ENCODE results near the gene WDR5.

The WDR5 gene

DNA sequence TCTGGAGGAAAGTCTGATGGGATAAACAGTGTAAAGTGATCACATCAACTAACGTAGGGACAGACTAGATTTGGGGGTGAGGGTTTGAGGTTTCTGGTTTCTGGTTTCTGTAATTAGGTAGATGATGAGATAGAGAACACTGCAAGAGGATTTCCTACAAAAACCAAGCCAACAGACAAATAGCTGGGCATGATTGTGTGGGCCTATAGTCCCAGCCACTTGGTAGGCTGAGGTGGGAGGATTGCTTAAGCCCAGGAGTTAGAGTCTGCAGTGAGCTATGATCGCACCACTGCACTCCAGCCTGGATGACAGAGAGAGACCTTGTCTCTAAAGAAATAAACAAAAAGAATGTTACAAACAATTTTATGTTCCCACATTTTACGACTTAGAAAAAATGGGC, 62.9 kb downstream of the WDR5 start:
- Histone ChIP-seq H3K36me3 (ENCODE audit: control insufficient read depth, insufficient read depth, low read length) (no peaks in the 10 kb centered on the region), H3K9me3 (ENCODE audit: control insufficient read depth, insufficient read depth, low read length) (no peaks in the 10 kb centered on the region), H3K4me3 (ENCODE audit: low read length) (no peak overlapping the region), H3K27ac (ENCODE audit: low read length) (no peak overlapping the region), H3K27me3 (ENCODE audit: control insufficient read depth, insufficient read depth, low read length) (no peaks in the 10 kb centered on the region), H3K4me1 (ENCODE audit: control insufficient read depth, insufficient read depth, low read length) (no peaks in the 10 kb centered on the region)
- DNase-seq (ENCODE audit: low read depth, low spot score), result no peak
- no CpG with 5 or more reads among the region's 3 CpGs for WGBS (ENCODE audit: insufficient coverage, insufficient read length)

GRCh38 chr9:134200730-134201129, 64.8 kb downstream of the WDR5 start:
- H3K27me3 ChIP-seq (ENCODE audit: control insufficient read depth, insufficient read depth, low read length), result no peaks in the 10 kb centered on the region
- no peaks in the 10 kb centered on the region for H3K9me3 ChIP-seq (ENCODE audit: control insufficient read depth, insufficient read depth, low read length)
- H3K27ac ChIP-seq (ENCODE audit: low read length), result no peak overlapping the region
- DNase-seq (ENCODE audit: low read depth, low spot score), result no peak
- no peaks in the 10 kb centered on the region for H3K36me3 ChIP-seq (ENCODE audit: control insufficient read depth, insufficient read depth, low read length)
- H3K4me3 ChIP-seq (ENCODE audit: low read length), result no peak overlapping the region
- no peaks in the 10 kb centered on the region for H3K4me1 ChIP-seq (ENCODE audit: control insufficient read depth, insufficient read depth, low read length)
- WGBS (ENCODE audit: insufficient coverage, insufficient read length), result no CpG with 5 or more reads among the region's 1 CpG

GRCh38 chr9:134203224-134203623, 67.3 kb downstream of the WDR5 start:
- no peaks in the 10 kb centered on the region for H3K4me1 ChIP-seq (ENCODE audit: control insufficient read depth, insufficient read depth, low read length)
- H3K36me3 ChIP-seq (ENCODE audit: control insufficient read depth, insufficient read depth, low read length), result no peaks in the 10 kb centered on the region
- no CpG with 5 or more reads among the region's 2 CpGs for WGBS (ENCODE audit: insufficient coverage, insufficient read length)
- H3K27me3 ChIP-seq (ENCODE audit: control insufficient read depth, insufficient read depth, low read length), result no peaks in the 10 kb centered on the region
- no peak for DNase-seq (ENCODE audit: low read depth, low spot score)
- H3K4me3 ChIP-seq (ENCODE audit: low read length), result no peak overlapping the region
- no peaks in the 10 kb centered on the region for H3K9me3 ChIP-seq (ENCODE audit: control insufficient read depth, insufficient read depth, low read length)
- no peak overlapping the region for H3K27ac ChIP-seq (ENCODE audit: low read length)

- WGBS (ENCODE audit: insufficient coverage, insufficient read length), result no CpG with 5 or more reads among the region's 1 CpG
- no peak overlapping the region for H3K27ac ChIP-seq (ENCODE audit: low read length)
- no peak for DNase-seq (ENCODE audit: low read depth, low spot score)
- no peaks in the 10 kb centered on the region for H3K9me3 ChIP-seq (ENCODE audit: control insufficient read depth, insufficient read depth, low read length)
- no peaks in the 10 kb centered on the region for H3K36me3 ChIP-seq (ENCODE audit: control insufficient read depth, insufficient read depth, low read length)
- H3K27me3 ChIP-seq (ENCODE audit: control insufficient read depth, insufficient read depth, low read length), result no peaks in the 10 kb centered on the region
- H3K4me1 ChIP-seq (ENCODE audit: control insufficient read depth, insufficient read depth, low read length), result no peaks in the 10 kb centered on the region
- H3K4me3 ChIP-seq (ENCODE audit: low read length), result no peak overlapping the region
These were observed 68.2 kb downstream of the WDR5 start for GRCh38 chr9:134204041-134204440.

- Histone ChIP-seq H3K27ac (ENCODE audit: low read length) (no peak overlapping the region), H3K36me3 (ENCODE audit: control insufficient read depth, insufficient read depth, low read length) (no peaks in the 10 kb centered on the region), H3K4me1 (ENCODE audit: control insufficient read depth, insufficient read depth, low read length) (no peaks in the 10 kb centered on the region), H3K4me3 (ENCODE audit: low read length) (no peak overlapping the region), H3K27me3 (ENCODE audit: control insufficient read depth, insufficient read depth, low read length) (no peaks in the 10 kb centered on the region), H3K9me3 (ENCODE audit: control insufficient read depth, insufficient read depth, low read length) (no peaks in the 10 kb centered on the region)
- no peak for DNase-seq (ENCODE audit: low read depth, low spot score)
- no CpG with 5 or more reads among the region's 15 CpGs for WGBS (ENCODE audit: insufficient coverage, insufficient read length)
These were observed 69.2 kb downstream of the WDR5 start for GRCh38 chr9:134204991-134205578.

DNA sequence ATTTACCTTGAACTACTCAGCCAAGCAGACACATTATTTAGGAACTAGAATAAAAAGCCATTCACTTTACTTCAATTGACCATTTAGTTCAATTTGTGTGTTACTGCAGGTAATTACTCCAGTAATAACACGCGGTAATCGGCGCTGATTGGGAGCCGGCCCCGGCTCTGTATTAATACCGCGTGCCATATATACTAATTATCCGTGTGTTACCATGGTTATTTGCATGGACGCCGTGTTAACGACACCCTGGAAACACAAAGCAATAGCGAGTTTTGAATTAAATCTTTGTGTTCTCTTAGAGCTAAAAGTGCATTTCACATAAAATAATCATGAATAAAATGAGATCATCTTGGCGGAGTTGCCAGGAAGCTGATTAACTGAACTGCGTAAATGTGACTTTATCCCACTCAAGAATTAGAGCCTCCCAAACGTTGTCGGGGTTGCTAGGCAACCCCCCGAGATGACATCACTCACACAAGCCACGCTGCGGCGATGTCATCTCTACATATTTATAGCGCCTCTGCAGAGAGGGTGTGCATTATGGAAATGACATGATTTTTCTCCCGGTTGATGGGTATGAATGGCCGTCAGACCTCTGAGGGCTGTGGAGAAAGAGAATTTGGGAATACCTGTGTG, 69.9 kb downstream of the WDR5 start:
- no peaks in the 10 kb centered on the region for H3K27me3 ChIP-seq (ENCODE audit: control insufficient read depth, insufficient read depth, low read length)
- no peaks in the 10 kb centered on the region for H3K9me3 ChIP-seq (ENCODE audit: control insufficient read depth, insufficient read depth, low read length)
- DNase-seq (ENCODE audit: low read depth, low spot score), result no peak
- H3K36me3 ChIP-seq (ENCODE audit: control insufficient read depth, insufficient read depth, low read length), result no peaks in the 10 kb centered on the region
- no CpG with 5 or more reads among the region's 24 CpGs for WGBS (ENCODE audit: insufficient coverage, insufficient read length)
- H3K4me3 ChIP-seq (ENCODE audit: low read length), result no peak overlapping the region
- no peaks in the 10 kb centered on the region for H3K4me1 ChIP-seq (ENCODE audit: control insufficient read depth, insufficient read depth, low read length)
- H3K27ac ChIP-seq (ENCODE audit: low read length), result no peak overlapping the region

GRCh38 chr9:134206311-134207300, 70.7 kb downstream of the WDR5 start:
- no CpG with 5 or more reads among the region's 20 CpGs for WGBS (ENCODE audit: insufficient coverage, insufficient read length)
- Histone ChIP-seq H3K27me3 (ENCODE audit: control insufficient read depth, insufficient read depth, low read length) (no peaks in the 10 kb centered on the region), H3K4me1 (ENCODE audit: control insufficient read depth, insufficient read depth, low read length) (no peaks in the 10 kb centered on the region), H3K36me3 (ENCODE audit: control insufficient read depth, insufficient read depth, low read length) (no peaks in the 10 kb centered on the region), H3K4me3 (ENCODE audit: low read length) (no peak overlapping the region), H3K9me3 (ENCODE audit: control insufficient read depth, insufficient read depth, low read length) (no peaks in the 10 kb centered on the region), H3K27ac (ENCODE audit: low read length) (no peak overlapping the region)
- DNase-seq (ENCODE audit: low read depth, low spot score), result no peak

GRCh38 chr9:134208310-134208841, 72.5 kb downstream of the WDR5 start:
- DNase-seq (ENCODE audit: low read depth, low spot score), result no peak
- H3K27ac ChIP-seq (ENCODE audit: low read length), result no peak overlapping the region
- H3K27me3 ChIP-seq (ENCODE audit: control insufficient read depth, insufficient read depth, low read length), result no peaks in the 10 kb centered on the region
- no CpG with 5 or more reads among the region's 19 CpGs for WGBS (ENCODE audit: insufficient coverage, insufficient read length)
- no peaks in the 10 kb centered on the region for H3K9me3 ChIP-seq (ENCODE audit: control insufficient read depth, insufficient read depth, low read length)
- H3K4me3 ChIP-seq (ENCODE audit: low read length), result no peak overlapping the region
- H3K36me3 ChIP-seq (ENCODE audit: control insufficient read depth, insufficient read depth, low read length), result no peaks in the 10 kb centered on the region
- no peaks in the 10 kb centered on the region; the same call in 1 of the 2 replicates for H3K4me1 ChIP-seq (ENCODE audit: control insufficient read depth, insufficient read depth, low read length)

GRCh38 chr9:134208981-134209725, 73.3 kb downstream of the WDR5 start:
- H3K27me3 ChIP-seq (ENCODE audit: control insufficient read depth, insufficient read depth, low read length), result no peaks in the 10 kb centered on the region
- no peaks in the 10 kb centered on the region for H3K36me3 ChIP-seq (ENCODE audit: control insufficient read depth, insufficient read depth, low read length)
- H3K9me3 ChIP-seq (ENCODE audit: control insufficient read depth, insufficient read depth, low read length), result no peaks in the 10 kb centered on the region
- no CpG with 5 or more reads among the region's 20 CpGs for WGBS (ENCODE audit: insufficient coverage, insufficient read length)
- H3K4me3 ChIP-seq (ENCODE audit: low read length), result no peak overlapping the region
- no peak overlapping the region for H3K27ac ChIP-seq (ENCODE audit: low read length)
- H3K4me1 ChIP-seq (ENCODE audit: control insufficient read depth, insufficient read depth, low read length), result no peaks in the 10 kb centered on the region; the same call in 1 of the 2 replicates
- DNase-seq (ENCODE audit: low read depth, low spot score), result no peak

Measured in iPS DF 6.9 (cell line).